Stimulated activated CD4-positive, alpha-beta T cell treated with anti-CD3 and anti-CD28 coated beads, TNF-alpha, amount 100 ng/mL, for 1 hour (primary cell): Measurements from ENCODE around the gene MPO.
A peak's percentile ranks its signal among the peaks of the same experiment; 100 is the strongest.

Source experiments
- DNase-seq, 3 donors: peaks; one replicate each; pipeline ENCODE4 v3.0.0-alpha.2; 2020; ENCODE audit warnings: low read depth in 3 of 3, low spot score in 1 of 3

The MPO gene

GRCh38 chr17:58320163-58320558, 39.4 kb upstream of the MPO start:
- DNase-seq: no peak

GRCh38 chr17:58319173-58320162, 38.7 kb upstream of the MPO start:
- DNase-seq: no peak

- no peak for DNase-seq
These were observed 38.0 kb upstream of the MPO start for GRCh38 chr17:58318627-58319172.

GRCh38 chr17:58318065-58318481, 37.3 kb upstream of the MPO start:
- no peak for DNase-seq

GRCh38 chr17:58317421-58318064, 36.8 kb upstream of the MPO start:
- peak in 2 of 3 donors; percentile 56 to 65 for DNase-seq

GRCh38 chr17:58316260-58316960, 35.7 kb upstream of the MPO start:
- DNase-seq: no peak

GRCh38 chr17:58315750-58316149, 35.0 kb upstream of the MPO start:
- DNase-seq: no peak

- DNase-seq: no peak
These were observed 34.6 kb upstream of the MPO start for GRCh38 chr17:58315281-58315711.

- DNase-seq: no peak
These were observed 33.9 kb upstream of the MPO start for GRCh38 chr17:58314706-58315015.

- DNase-seq: no peak
These were observed 33.3 kb upstream of the MPO start for GRCh38 chr17:58313815-58314705.

GRCh38 chr17:58312829-58313228, 32.1 kb upstream of the MPO start:
- no peak for DNase-seq

- no peak for DNase-seq
These were observed 31.4 kb upstream of the MPO start for GRCh38 chr17:58312021-58312630.

- DNase-seq: no peak
These were observed 30.7 kb upstream of the MPO start for GRCh38 chr17:58311429-58311894.

- no peak for DNase-seq
These were observed 30.0 kb upstream of the MPO start for GRCh38 chr17:58310511-58311428.

GRCh38 chr17:58309918-58310259, 29.2 kb upstream of the MPO start:
- no peak for DNase-seq

GRCh38 chr17:58308985-58309917, 28.5 kb upstream of the MPO start:
- no peak for DNase-seq

GRCh38 chr17:58308173-58308984, 27.6 kb upstream of the MPO start:
- DNase-seq: no peak
